OCI-LY3 (cell line): ENCODE data around the gene CERS6.

Experiments
- H2AFZ ChIP-seq: fragments of 200-600, 300-600 bp; shearing (Covaris generic); 2 replicates; pipeline ENCODE4 v1.6.0; 2014; ENCODE audit warnings: antibody characterized with exemption, low read depth, low read length
- H3K27ac ChIP-seq: fragments of 200-600, 300-600 bp; sonication (generic); 2 replicates; pipeline ENCODE4 v1.5.1; 2014; ENCODE audit warnings: mild to moderate bottlenecking, low read length, moderate library complexity, mixed read lengths
- H3K27me3 ChIP-seq: fragments of 200-600, 300-600 bp; sonication (generic); 2 replicates; pipeline ENCODE4 v1.6.1; 2014; ENCODE audit warnings: low read depth, low read length, mixed read lengths
- H3K36me3 ChIP-seq: fragments of 200-600, 300-600 bp; sonication (generic); replicated peaks from 2 replicates; pipeline ENCODE3; 2014; ENCODE audit warnings: low read depth, low read length, mixed read lengths
- H3K4me1 ChIP-seq: fragments of 300-600, 200-600 bp; sonication (generic); 2 replicates; pipeline ENCODE4 v1.6.1; 2014; ENCODE audit warnings: low read length, mixed read lengths
- H3K4me2 ChIP-seq: fragments of 200-600, 300-600 bp; sonication (generic); 2 replicates; pipeline ENCODE4 v1.6.1; 2014; ENCODE audit warnings: low read length, mixed read lengths
- H3K4me3 ChIP-seq: fragments of 300-600, 200-600 bp; sonication (generic); 2 replicates; pipeline ENCODE4 v1.5.1; 2014; ENCODE audit warnings: antibody characterized with exemption, mild to moderate bottlenecking, low read length, moderate library complexity
- H3K79me2 ChIP-seq: fragments of 300-600, 200-600 bp; shearing (Covaris generic); 2 replicates; pipeline ENCODE4 v1.6.1; 2014; ENCODE audit warnings: mild to moderate bottlenecking, low read length, mixed read lengths
- H3K9ac ChIP-seq: fragments of 300-600, 200-600 bp; shearing (Covaris generic); 2 replicates; pipeline ENCODE4 v1.6.0; 2014; ENCODE audit warnings: mild to moderate bottlenecking, low read length, moderate library complexity
- H3K9me3 ChIP-seq: fragments of 200-600, 300-600 bp; shearing (Covaris generic); 2 replicates; pipeline ENCODE4 v1.6.1; 2014; ENCODE audit warnings: low read length, mixed read lengths; ENCODE audit not compliant: insufficient read depth
- H4K20me1 ChIP-seq: fragments of 200-600, 300-600 bp; sonication (generic); 2 replicates; pipeline ENCODE4 v1.6.1; 2016; ENCODE audit warnings: low read length, mixed read lengths; ENCODE audit not compliant: insufficient read depth
- EZH2phosphoT487 ChIP-seq: fragments of 200-600 bp; shearing (Covaris generic); IDR thresholded peaks from 2 replicates; pipeline ENCODE4 v1.6.1; 2018; ENCODE audit warnings: antibody characterized with exemption, mixed run types, low read depth
- TF ChIP-seq, protein P1 (sequence below): fragments of 200-600, 300-600 bp; sonication (generic); IDR thresholded peaks from 2 replicates; pipeline ENCODE4 v1.5.1; 2014; ENCODE audit warnings: antibody characterized with exemption, low read length, low read depth

Gene CERS6

DNA sequence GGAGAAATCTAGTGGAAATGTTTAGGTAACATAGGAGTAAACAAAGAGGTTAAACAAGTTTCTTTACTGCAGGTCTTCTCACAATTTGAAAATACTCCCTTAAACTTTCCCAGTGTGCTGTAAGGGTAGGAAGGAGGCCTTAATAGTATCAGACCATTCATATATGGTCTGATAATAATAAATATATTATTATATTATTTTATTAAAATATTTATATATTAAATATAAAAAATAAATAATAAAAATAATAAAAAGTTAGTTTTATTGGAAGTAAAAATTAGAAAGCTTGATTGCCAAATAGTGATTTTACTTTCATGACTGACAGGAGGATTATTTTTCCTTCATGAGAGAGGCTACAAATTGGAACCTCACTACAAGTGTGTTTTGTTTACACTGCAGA, 353.5 kb downstream of the CERS6 start:
- Histone ChIP-seq H3K79me2 (no peaks in the 10 kb centered on the region), H2AFZ (no peak overlapping the region), H3K27me3 (no peaks in the 10 kb centered on the region), H4K20me1 (no peaks in the 10 kb centered on the region), H3K9ac (no peak overlapping the region), H3K36me3 (no peaks in the 10 kb centered on the region), H3K4me2 (no peak overlapping the region), H3K4me3 (no peak overlapping the region), H3K9me3 (no peaks in the 10 kb centered on the region), H3K27ac (no peak overlapping the region), H3K4me1 (no peaks in the 10 kb centered on the region)
- no peak for TF ChIP-seq EZH2phosphoT487
- TF ChIP-seq, protein P1, sequence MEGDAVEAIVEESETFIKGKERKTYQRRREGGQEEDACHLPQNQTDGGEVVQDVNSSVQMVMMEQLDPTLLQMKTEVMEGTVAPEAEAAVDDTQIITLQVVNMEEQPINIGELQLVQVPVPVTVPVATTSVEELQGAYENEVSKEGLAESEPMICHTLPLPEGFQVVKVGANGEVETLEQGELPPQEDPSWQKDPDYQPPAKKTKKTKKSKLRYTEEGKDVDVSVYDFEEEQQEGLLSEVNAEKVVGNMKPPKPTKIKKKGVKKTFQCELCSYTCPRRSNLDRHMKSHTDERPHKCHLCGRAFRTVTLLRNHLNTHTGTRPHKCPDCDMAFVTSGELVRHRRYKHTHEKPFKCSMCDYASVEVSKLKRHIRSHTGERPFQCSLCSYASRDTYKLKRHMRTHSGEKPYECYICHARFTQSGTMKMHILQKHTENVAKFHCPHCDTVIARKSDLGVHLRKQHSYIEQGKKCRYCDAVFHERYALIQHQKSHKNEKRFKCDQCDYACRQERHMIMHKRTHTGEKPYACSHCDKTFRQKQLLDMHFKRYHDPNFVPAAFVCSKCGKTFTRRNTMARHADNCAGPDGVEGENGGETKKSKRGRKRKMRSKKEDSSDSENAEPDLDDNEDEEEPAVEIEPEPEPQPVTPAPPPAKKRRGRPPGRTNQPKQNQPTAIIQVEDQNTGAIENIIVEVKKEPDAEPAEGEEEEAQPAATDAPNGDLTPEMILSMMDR = no peak

DNA sequence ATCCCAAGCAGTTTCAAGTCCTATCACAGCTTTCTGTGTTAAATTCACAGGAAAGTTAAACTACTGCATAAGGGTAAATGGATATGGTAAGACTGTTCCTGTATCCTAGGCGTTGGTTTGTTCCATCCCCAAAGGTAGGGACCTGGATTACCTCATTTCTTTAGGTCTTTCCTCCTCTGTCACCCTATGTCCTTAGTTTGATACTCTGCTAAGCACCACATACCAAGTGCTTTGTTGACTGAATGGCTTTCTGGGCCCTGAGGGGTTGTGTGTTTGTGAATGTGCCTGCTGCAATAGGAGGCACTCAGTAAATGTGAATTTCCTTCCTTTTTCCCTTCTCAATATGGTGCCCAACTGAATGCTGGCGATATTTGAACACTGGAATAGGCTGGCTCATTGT, 354.2 kb downstream of the CERS6 start:
- no peaks in the 10 kb centered on the region for H3K79me2 ChIP-seq
- H3K4me2 ChIP-seq = no peak overlapping the region
- H3K27me3 ChIP-seq = no peaks in the 10 kb centered on the region
- no peak overlapping the region for H2AFZ ChIP-seq
- TF ChIP-seq, protein P1 = no peak
- TF ChIP-seq EZH2phosphoT487 = no peak
- no peaks in the 10 kb centered on the region for H4K20me1 ChIP-seq
- no peak overlapping the region for H3K4me3 ChIP-seq
- no peaks in the 10 kb centered on the region for H3K9me3 ChIP-seq
- no peaks in the 10 kb centered on the region for H3K4me1 ChIP-seq
- no peak overlapping the region for H3K9ac ChIP-seq
- no peak overlapping the region for H3K27ac ChIP-seq
- H3K36me3 ChIP-seq = no peaks in the 10 kb centered on the region

DNA sequence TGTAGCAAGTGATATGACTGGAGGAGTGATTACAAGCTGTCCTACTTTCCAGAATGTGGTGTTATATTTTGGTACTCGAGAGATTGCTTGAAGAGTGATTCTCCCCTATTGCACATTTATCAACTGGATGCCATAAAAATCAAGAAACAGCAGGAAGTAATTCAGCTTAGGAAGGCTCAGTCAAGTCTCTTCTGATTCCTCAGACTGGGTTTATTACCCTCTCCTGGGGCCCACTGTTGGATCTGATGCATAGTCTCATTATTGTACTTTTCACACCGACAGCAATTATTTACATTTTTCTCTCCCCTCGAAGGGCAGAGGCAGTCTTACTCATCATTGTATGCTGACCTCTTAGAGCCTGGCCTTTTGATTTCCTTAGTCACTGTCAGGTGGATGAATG, 355.6 kb downstream of the CERS6 start:
- Histone ChIP-seq H3K27me3 (no peaks in the 10 kb centered on the region), H3K36me3 (no peaks in the 10 kb centered on the region), H2AFZ (no peak overlapping the region), H3K4me1 (no peaks in the 10 kb centered on the region), H3K79me2 (no peaks in the 10 kb centered on the region), H3K27ac (no peak overlapping the region), H3K9ac (no peak overlapping the region), H3K4me2 (no peak overlapping the region), H4K20me1 (no peaks in the 10 kb centered on the region), H3K4me3 (no peak overlapping the region), H3K9me3 (no peaks in the 10 kb centered on the region)
- TF ChIP-seq, protein P1 = no peak
- TF ChIP-seq EZH2phosphoT487 = no peak

DNA sequence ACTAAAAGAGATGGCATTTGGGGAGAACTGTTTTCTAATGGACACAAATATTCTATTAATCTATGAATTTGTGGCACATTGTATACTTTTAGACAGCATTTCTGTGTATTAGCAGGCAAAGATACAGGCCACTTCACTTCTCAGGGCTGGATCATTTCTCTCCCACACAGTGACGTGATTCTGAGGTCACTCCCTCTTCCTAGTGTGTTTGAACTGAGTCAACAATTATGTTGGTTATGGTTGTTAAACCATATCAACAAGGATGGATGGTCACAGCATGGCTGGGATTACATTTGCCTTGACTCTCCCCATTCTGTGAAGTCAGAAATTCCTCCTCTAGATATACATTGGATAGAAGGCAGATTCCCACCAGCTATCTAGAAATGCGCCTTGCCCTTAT, 358.0 kb downstream of the CERS6 start:
- no peak overlapping the region for H3K9ac ChIP-seq
- no peaks in the 10 kb centered on the region for H3K27me3 ChIP-seq
- no peak overlapping the region for H3K4me3 ChIP-seq
- no peaks in the 10 kb centered on the region for H3K4me1 ChIP-seq
- no peak for TF ChIP-seq EZH2phosphoT487
- TF ChIP-seq, protein P1 = no peak
- no peak overlapping the region for H3K4me2 ChIP-seq
- H3K79me2 ChIP-seq = no peaks in the 10 kb centered on the region
- H3K27ac ChIP-seq = no peak overlapping the region
- H2AFZ ChIP-seq = no peak overlapping the region
- H3K36me3 ChIP-seq = no peaks in the 10 kb centered on the region
- H4K20me1 ChIP-seq = no peaks in the 10 kb centered on the region
- no peaks in the 10 kb centered on the region for H3K9me3 ChIP-seq
